Loucy (cell line): ENCODE results near the gene ASIP.
A peak's percentile ranks its signal among the peaks of the same experiment; 100 is the strongest.
"Not testable (repeated sequence)": the region's sequence is repeated elsewhere in the genome, so short reads cannot be mapped to it uniquely, and the experiment has no call there.

Experiments
- H2AFZ ChIP-seq: fragments of 200-600 bp; sonication (generic); 2 replicates; pipeline ENCODE4 v1.6.0; 2016; ENCODE audit warnings: antibody characterized with exemption, mild to moderate bottlenecking, low read length, moderate library complexity
- H3F3A ChIP-seq: fragments of 200-600 bp; 2 replicates; pipeline ENCODE4 v1.6.0; 2016; ENCODE audit warnings: antibody characterized with exemption, low read depth, mild to moderate bottlenecking
- H3K27me3 ChIP-seq: fragments of 200-600 bp; sonication (generic); 2 replicates; pipeline ENCODE4 v1.6.1; 2014; ENCODE audit warnings: low read length, mild to moderate bottlenecking; ENCODE audit not compliant: insufficient read depth, poor library complexity, severe bottlenecking
- H3K36me3 ChIP-seq: fragments of 200-600 bp; sonication (generic); 2 replicates; pipeline ENCODE4 v1.6.1; 2016; ENCODE audit warnings: low read length; ENCODE audit not compliant: insufficient read depth
- H3K4me1 ChIP-seq: fragments of 200-600 bp; sonication (generic); 2 replicates; pipeline ENCODE4 v1.5.1; 2014; ENCODE audit warnings: low read length, mild to moderate bottlenecking; ENCODE audit not compliant: insufficient read depth, poor library complexity, severe bottlenecking
- H3K4me2 ChIP-seq: fragments of 200-600 bp; sonication (generic); 2 replicates; pipeline ENCODE4 v1.6.0; 2014; ENCODE audit warnings: antibody characterized with exemption, low read length, low read depth, mild to moderate bottlenecking; ENCODE audit not compliant: poor library complexity, severe bottlenecking
- H3K4me3 ChIP-seq: fragments of 200-600 bp; sonication (generic); 2 replicates; pipeline ENCODE4 v1.5.1; 2014; ENCODE audit warnings: low read length, mild to moderate bottlenecking, mixed read lengths; ENCODE audit not compliant: poor library complexity, severe bottlenecking
- H3K79me2 ChIP-seq: fragments of 200-600 bp; sonication (generic); 2 replicates; pipeline ENCODE4 v1.6.1; 2014; ENCODE audit warnings: low read length; ENCODE audit not compliant: insufficient read depth
- H3K9ac ChIP-seq: fragments of 200-600 bp; sonication (generic); 2 replicates; pipeline ENCODE4 v1.6.0; 2014; ENCODE audit warnings: mild to moderate bottlenecking, low read depth, low read length, moderate library complexity; ENCODE audit not compliant: poor library complexity, severe bottlenecking
- H3K9me2 ChIP-seq: fragments of 200-600 bp; sonication (generic); replicated peaks from 2 replicates; pipeline ENCODE4 v1.6.1; 2016; ENCODE audit warnings: low read depth, low read length, mixed read lengths
- H3K9me3 ChIP-seq: fragments of 200-600 bp; sonication (generic); 2 replicates; pipeline ENCODE4 v1.6.1; 2014; ENCODE audit warnings: mild to moderate bottlenecking, antibody characterized with exemption, low read length, low read depth; ENCODE audit not compliant: insufficient read depth
- H4K20me1 ChIP-seq: fragments of 200-600 bp; sonication (generic); 2 replicates; pipeline ENCODE4 v1.6.0; 2014; ENCODE audit warnings: antibody characterized with exemption, low read length, mild to moderate bottlenecking; ENCODE audit not compliant: insufficient read depth, poor library complexity, severe bottlenecking
- CTCF ChIP-seq: fragments of 200-600 bp; sonication (generic); conservative IDR thresholded peaks from 2 replicates; pipeline ENCODE4 v1.5.1; 2014; ENCODE audit warnings: mild to moderate bottlenecking, antibody characterized with exemption, low read length
- EZH2phosphoT487 ChIP-seq: fragments of 200-600 bp; IDR thresholded peaks from 2 replicates; pipeline ENCODE4 v1.6.1; 2018; ENCODE audit warnings: antibody characterized with exemption, mild to moderate bottlenecking, moderate library complexity, borderline replicate concordance

Gene ASIP

GRCh38 chr20:34285450-34285849 lies 44.2 kb downstream of the ASIP start:
- Histone ChIP-seq H2AFZ (no peak overlapping the region), H3F3A (no peaks in the 10 kb centered on the region), H3K4me2 (no peak overlapping the region), H3K79me2 (no peaks in the 10 kb centered on the region), H3K9ac (no peak overlapping the region), H3K9me3 (no peaks in the 10 kb centered on the region), H3K9me2 (no peaks in the 10 kb centered on the region), H3K4me3 (no peak overlapping the region), H4K20me1 (no peaks in the 10 kb centered on the region), H3K4me1 (no peaks in the 10 kb centered on the region), H3K27me3 (no peaks in the 10 kb centered on the region), H3K36me3 (peaks cover 63% of the 10 kb centered on the region; the same call in 1 of the 2 replicates)
- no peak for TF ChIP-seq EZH2phosphoT487
- no peak for TF ChIP-seq CTCF

GRCh38 chr20:34287500-34287899 lies 46.3 kb downstream of the ASIP start:
- not testable (repeated sequence) for H2AFZ ChIP-seq, H3K27me3 ChIP-seq, H3K9me2 ChIP-seq, H3K4me1 ChIP-seq, H3K9me3 ChIP-seq, H3K4me3 ChIP-seq, H3F3A ChIP-seq, H3K9ac ChIP-seq, H3K79me2 ChIP-seq, H3K4me2 ChIP-seq, H4K20me1 ChIP-seq
- peak; percentile 19; the same call in 1 of the 2 replicates for TF ChIP-seq CTCF
- peaks cover 67% of the 10 kb centered on the region; the same call in 1 of the 2 replicates for H3K36me3 ChIP-seq

GRCh38 chr20:34290471-34290870 lies 49.2 kb downstream of the ASIP start:
- no peak overlapping the region for H2AFZ ChIP-seq
- no peaks in the 10 kb centered on the region for H3K9me2 ChIP-seq
- H3K9ac ChIP-seq: no peak overlapping the region
- H3K4me2 ChIP-seq: no peak overlapping the region
- no peak overlapping the region for H3K4me3 ChIP-seq
- H3K9me3 ChIP-seq: no peaks in the 10 kb centered on the region
- TF ChIP-seq EZH2phosphoT487: no peak
- TF ChIP-seq CTCF: no peak
- H3F3A ChIP-seq: no peaks in the 10 kb centered on the region
- H3K36me3 ChIP-seq: peaks cover 62% of the 10 kb centered on the region; the same call in 1 of the 2 replicates
- no peaks in the 10 kb centered on the region for H3K27me3 ChIP-seq
- H4K20me1 ChIP-seq: peaks cover under 1% of the 10 kb centered on the region
- H3K79me2 ChIP-seq: no peaks in the 10 kb centered on the region; the same call in 1 of the 2 replicates
- no peaks in the 10 kb centered on the region for H3K4me1 ChIP-seq
